HepG2 (cell line): ENCODE results near the gene PPM1E. TPM values are rescaled to one million over a fixed set of nuclear protein-coding genes. Genes with fewer than 3 reads are reported as not detected.

Source experiments
- ATAC-seq: fragments of 200-7000 bp; cut with Tn5 transposase; 3 replicates; pipeline ENCODE4 v1.9.1; 2020; ENCODE audit warnings: mild to moderate bottlenecking, moderate library complexity
- BruUV-seq: library from RNA; stranded (reverse); fragments of 400-500 nt; replicated peaks from 2 replicates; lab custom pipeline; 2021; lab: Mats Ljungman, UMichigan
- CTCF ChIA-PET: fragments of 300-600 bp; formaldehyde crosslinking; extraction: SDS; loops from one replicate; lab custom pipeline; 2021; ENCODE audit warnings: low total read pairs, inconsistent platforms, low intra/inter-chr PET ratio; lab: Yijun Ruan, JAX
- POLR2A ChIA-PET: fragments of 350-600 bp; sonication (Branson Sonifier 250); formaldehyde crosslinking; loops from one replicate; lab custom pipeline; 2020; ENCODE audit warnings: antibody characterized with exemption, inconsistent platforms; lab: Yijun Ruan, JAX
- DNase-seq: peaks from one replicate; pipeline ENCODE4 v3.0.0-alpha.2; 2015; ENCODE audit warnings: low spot score
- FAIRE-seq: peaks from 3 replicates; lab custom pipeline; 2011; peaks lifted over from hg19 to GRCh38; lab: Jason Lieb, UNC
- H2AFZ ChIP-seq: one replicate; pipeline ENCODE4 v1.6.1; 2011; ENCODE audit warnings: low read length, inconsistent platforms
- H3K27ac ChIP-seq: fragments of 300-600 bp; 3 replicates; pipeline ENCODE4 v1.8.0; 2011; ENCODE audit warnings: mixed run types, mild to moderate bottlenecking, mixed read lengths, low read length, inconsistent platforms; ENCODE audit not compliant: insufficient read depth; ENCODE audit errors: extremely low read length
- H3K27me3 ChIP-seq, 2 experiments: fragments of 200-600 bp in 1 of 2; 2 replicates in 1 of 2; 3 replicates in 1 of 2; pipeline versions ENCODE4 v1.6.0 to v1.8.0; 2011; ENCODE audit warnings: low read length in 2 of 2, mild to moderate bottlenecking in 2 of 2, moderate library complexity in 2 of 2, inconsistent platforms in 1 of 2; ENCODE audit not compliant: insufficient read depth in 2 of 2, control insufficient read depth in 1 of 2
- H3K36me3 ChIP-seq, 2 experiments: fragments of 200-600 bp in 1 of 2; replicated peaks in 1 of 2; 2 replicates in 1 of 2; 3 replicates in 1 of 2; pipeline versions ENCODE4 v1.5.1 to v1.8.0; 2011; ENCODE audit warnings: low read length in 2 of 2, inconsistent platforms in 1 of 2; ENCODE audit not compliant: insufficient read depth in 2 of 2, control insufficient read depth in 1 of 2
- H3K4me1 ChIP-seq: 2 replicates; pipeline ENCODE4 v1.5.1; 2012; ENCODE audit warnings: low read length, inconsistent platforms; ENCODE audit not compliant: insufficient read depth
- H3K4me2 ChIP-seq: 2 replicates; pipeline ENCODE4 v1.6.0; 2011; ENCODE audit warnings: low read depth, low read length, inconsistent platforms
- H3K4me3 ChIP-seq, 3 experiments: fragments of 200-600 bp in 1 of 3; sonication (generic), shearing (Covaris generic) in 1 of 3; replicated peaks in 1 of 3; 2 replicates each; pipeline ENCODE4 v1.5.1; 2011 to 2016; ENCODE audit warnings: low read length in 3 of 3, inconsistent platforms in 2 of 3, low read depth in 2 of 3, mild to moderate bottlenecking in 2 of 3, control low read depth in 1 of 3, mixed read lengths in 1 of 3; ENCODE audit not compliant: insufficient read depth in 1 of 3
- H3K79me2 ChIP-seq: one replicate; pipeline ENCODE4 v1.6.1; 2011; ENCODE audit warnings: low read length, inconsistent platforms; ENCODE audit not compliant: insufficient read depth
- H3K9ac ChIP-seq: 2 replicates; pipeline ENCODE4 v1.6.0; 2011; ENCODE audit warnings: mild to moderate bottlenecking, low read depth, low read length, inconsistent platforms; ENCODE audit not compliant: insufficient read depth
- H3K9me3 ChIP-seq: 2 replicates; pipeline ENCODE4 v1.5.1; 2012; ENCODE audit warnings: mild to moderate bottlenecking, low read length
- H4K20me1 ChIP-seq: 2 replicates; pipeline ENCODE4 v1.6.0; 2011; ENCODE audit warnings: inconsistent platforms, mild to moderate bottlenecking, low read length, moderate library complexity; ENCODE audit not compliant: insufficient read depth
- DPF2 ChIP-seq: sonication (generic); formaldehyde crosslinking; IDR thresholded peaks from 2 replicates; pipeline ENCODE4 v1.4.0; 2020; ENCODE audit warnings: mild to moderate bottlenecking, low read depth, missing genetic modification reagents, borderline replicate concordance
- KLF11 ChIP-seq: IDR thresholded peaks from 2 replicates; pipeline ENCODE4 v1.6.1; 2016; ENCODE audit warnings: missing compliant biosample characterization
- NFKBIZ ChIP-seq: IDR thresholded peaks from 2 replicates; pipeline ENCODE4 v1.6.1; 2018; ENCODE audit warnings: missing genetic modification reagents, missing compliant biosample characterization
- SRY ChIP-seq: sonication (generic); formaldehyde crosslinking; IDR thresholded peaks from 2 replicates; pipeline ENCODE4 v1.8.0; 2022; ENCODE audit warnings: mild to moderate bottlenecking, missing genetic modification reagents
- ZBTB21 ChIP-seq: sonication (generic); formaldehyde crosslinking; IDR thresholded peaks from 2 replicates; pipeline ENCODE4 v1.4.0; 2020; ENCODE audit warnings: missing genetic modification reagents
- ZNF224 ChIP-seq: sonication (generic); formaldehyde crosslinking; IDR thresholded peaks from 2 replicates; pipeline ENCODE4 v1.5.0; 2020; ENCODE audit warnings: mild to moderate bottlenecking, missing genetic modification reagents
- ZNF460 ChIP-seq: sonication (generic); formaldehyde crosslinking; IDR thresholded peaks from 2 replicates; pipeline ENCODE4 v1.5.1; 2020; ENCODE audit warnings: missing genetic modification reagents, mild to moderate bottlenecking, borderline replicate concordance
- ZNF607 ChIP-seq: sonication (generic); formaldehyde crosslinking; IDR thresholded peaks from 2 replicates; pipeline ENCODE4 v1.5.1; 2020; ENCODE audit warnings: missing genetic modification reagents, mild to moderate bottlenecking, borderline replicate concordance
- ZNF7 ChIP-seq: IDR thresholded peaks from 2 replicates; pipeline ENCODE4 v1.6.1; 2016; ENCODE audit warnings: missing biosample characterization, missing genetic modification reagents
- ZNF883 ChIP-seq: sonication (generic); formaldehyde crosslinking; IDR thresholded peaks from 2 replicates; pipeline ENCODE4 v1.5.1; 2020; ENCODE audit warnings: mild to moderate bottlenecking, missing genetic modification reagents; ENCODE audit errors: not compliant biosample characterization
- WGBS: methylation state at CpG from one replicate; pipeline ENCODE4 v1.1.6; 2017; ENCODE audit warnings: low lambda C conversion rate; 5-methylcytosine and 5-hydroxymethylcytosine counted together
- in situ Hi-C: cut with HindIII; loops from 2 replicates; pipeline ENCODE4 v1.10.0; 2017; ENCODE audit warnings: low pct_unique_long_range_greater_than_20kb; ENCODE audit not compliant: extremely low pct_ligation_motif_present
- intact Hi-C: fragments of 100-400 bp; cut with micrococcal nuclease; formaldehyde crosslinking; loops from one replicate; pipeline ENCODE4 v1.10.0; 2022; ENCODE audit not compliant: unreplicated experiment
- polyA plus RNA-seq, 8 experiments: library from polyadenylated mRNA; depleted of rRNA in 3 of 8; stranded (reverse) in 7 of 8; unstranded in 1 of 8; fragments of >200 nt; fragmentation: Illumina TruSeq in 4 of 8; extraction: Trizol in 4 of 8; gene quantifications; 2 replicates each; pipeline versions ENCODE4 v1.2.1 to v1.2.3, GENCODE V29; 2011 to 2016; ENCODE audit warnings: low read depth in 4 of 8, missing spikeins in 1 of 8, mixed read lengths in 1 of 8; ENCODE audit not compliant: insufficient read depth in 1 of 8
- total RNA-seq, 5 experiments: library from RNA; depleted of rRNA; stranded (reverse); fragments of >200 nt; fragmentation: Illumina TruSeq; extraction: Trizol; gene quantifications; 2 replicates each; pipeline ENCODE4 v1.2.3, GENCODE V29; 2016; ENCODE audit warnings: low read depth in 1 of 5
- TF ChIP-seq, protein P1 (sequence below): IDR thresholded peaks from 2 replicates; pipeline ENCODE4 v1.6.1; 2016; ENCODE audit warnings: low read depth, borderline replicate concordance

PPM1E gene
- total and polyA plus RNA-seq, 2 of the 13 experiments (the other 11 are each of a cell fraction or from before 2014, with no cell fraction given): 0.15 TPM; not detected in 1

DNA sequence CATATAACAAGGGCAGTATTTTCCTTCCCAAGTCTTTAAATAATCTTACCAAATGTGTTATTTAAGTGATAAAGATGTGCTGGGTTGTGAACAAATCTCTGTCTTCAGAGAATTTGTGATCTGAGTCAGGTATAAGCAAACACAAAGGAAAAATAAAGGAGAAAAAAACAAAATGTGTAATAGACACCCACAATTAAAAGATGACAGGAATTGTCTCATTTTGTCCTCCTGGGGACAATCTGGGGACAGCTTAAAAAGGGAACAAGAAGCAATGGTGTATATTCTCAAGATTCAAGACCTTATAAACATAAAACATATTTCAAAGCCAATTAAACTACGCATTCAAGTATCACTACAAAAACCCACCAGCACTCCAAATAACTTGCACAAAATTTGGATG lies 243.8 kb downstream of the PPM1E start:
- Histone ChIP-seq H3K4me3 (no peak overlapping the region), H3K79me2 (no peaks in the 10 kb centered on the region), H3K4me2 (no peak overlapping the region), H2AFZ (no peak overlapping the region), H3K9ac (no peak overlapping the region), H3K36me3 (peaks cover 0 to 18% of the 10 kb centered on the region in 2 experiments; a peak in 4 of 5 replicates)
- intact Hi-C loops: no loop called here
- DNase-seq: no peak
- FAIRE-seq: no peak
- no peak for ATAC-seq
- 91% methylated on average over 1 of the region's 1 CpG for WGBS
- ChIA-PET CTCF (no interaction called here), POLR2A (no interaction called here)
- TF ChIP-seq ZNF607: no peak
- no peak for TF ChIP-seq DPF2
- no peak for TF ChIP-seq ZNF883 (CRISPR knock-in tag)
- no peak for TF ChIP-seq SRY (CRISPR knock-in tag)
- TF ChIP-seq KLF11 (CRISPR knock-in tag): no peak
- no peak for TF ChIP-seq ZNF224
- no peak for TF ChIP-seq ZNF7 (CRISPR knock-in tag)
- TF ChIP-seq NFKBIZ (CRISPR knock-in tag): no peak
- TF ChIP-seq, protein P1, sequence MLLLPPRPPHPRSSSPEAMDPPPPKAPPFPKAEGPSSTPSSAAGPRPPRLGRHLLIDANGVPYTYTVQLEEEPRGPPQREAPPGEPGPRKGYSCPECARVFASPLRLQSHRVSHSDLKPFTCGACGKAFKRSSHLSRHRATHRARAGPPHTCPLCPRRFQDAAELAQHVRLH (CRISPR knock-in tag): no peak
- TF ChIP-seq ZNF460: no peak
- no peak for TF ChIP-seq ZBTB21 (CRISPR knock-in tag)
- TF ChIP-seq, all 625 proteins: peak for 0
- Histone ChIP-seq H3K4me1 (no peaks in the 10 kb centered on the region), H3K27ac (no peak overlapping the region), H3K27me3 (no peaks in the 10 kb centered on the region), H3K9me3 (no peaks in the 10 kb centered on the region), H4K20me1 (no peaks in the 10 kb centered on the region)
- no TSS peak for BruUV-seq
- in situ Hi-C loops: no loop called here
